ENCODE results near the gene TTBK2. TPM values are rescaled to one million over a fixed set of nuclear protein-coding genes. Genes with fewer than 3 reads are reported as not detected.

Gene TTBK2
- total RNA-seq, 1 experiment from 2014 or later, result 8.9 TPM

- DNase-seq (ENCODE audit: low read depth), result no peak
Measured at GRCh38 chr15:42692997-42693396, 227.6 kb downstream of the TTBK2 start.

DNA sequence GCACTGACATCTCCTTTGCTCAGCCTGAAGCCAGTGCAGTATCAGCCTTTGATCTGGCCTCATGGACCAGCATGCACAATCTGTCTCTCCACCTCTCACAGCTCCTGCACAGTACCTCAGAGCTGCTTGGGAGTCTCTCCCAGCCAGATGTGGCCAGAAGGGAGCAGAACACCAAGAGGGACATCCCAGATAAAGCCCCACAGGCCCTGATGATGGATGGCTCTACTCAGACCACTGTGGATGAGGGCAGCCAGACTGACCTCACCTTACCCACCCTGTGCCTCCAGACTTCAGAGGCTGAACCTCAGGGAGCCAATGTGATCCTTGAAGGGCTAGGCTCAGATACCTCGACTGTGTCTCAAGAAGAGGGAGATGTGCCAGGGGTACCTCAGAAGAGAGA is 228.0 kb downstream of the TTBK2 start:
- no peak for DNase-seq (ENCODE audit: low read depth)

GRCh38 chr15:42691770-42692169 is 228.8 kb downstream of the TTBK2 start:
- DNase-seq (ENCODE audit: low read depth), result no peak

GRCh38 chr15:42691308-42691707 is 229.3 kb downstream of the TTBK2 start:
- no peak for DNase-seq (ENCODE audit: low read depth)

Other genes with a start within 250 kb of the TTBK2 start
- 8.8 and 12.0 TPM in 2 replicates for gene CDAN1, start 183.7 kb downstream of the TTBK2 start, total RNA-seq (2014; rRNA removed; shearing (Covaris generic))
- 19.8 and 22.8 TPM in 2 replicates for gene UBR1, start 185.3 kb upstream of the TTBK2 start, total RNA-seq (2014; rRNA removed; shearing (Covaris generic))
- gene TMEM62, start 212.8 kb upstream of the TTBK2 start, total RNA-seq (2014; rRNA removed; shearing (Covaris generic)), result 15.8 and 16.1 TPM in 2 replicates

Data from RPMI7951 (cell line).